ENCODE results near the gene SLIT1.

DNA sequence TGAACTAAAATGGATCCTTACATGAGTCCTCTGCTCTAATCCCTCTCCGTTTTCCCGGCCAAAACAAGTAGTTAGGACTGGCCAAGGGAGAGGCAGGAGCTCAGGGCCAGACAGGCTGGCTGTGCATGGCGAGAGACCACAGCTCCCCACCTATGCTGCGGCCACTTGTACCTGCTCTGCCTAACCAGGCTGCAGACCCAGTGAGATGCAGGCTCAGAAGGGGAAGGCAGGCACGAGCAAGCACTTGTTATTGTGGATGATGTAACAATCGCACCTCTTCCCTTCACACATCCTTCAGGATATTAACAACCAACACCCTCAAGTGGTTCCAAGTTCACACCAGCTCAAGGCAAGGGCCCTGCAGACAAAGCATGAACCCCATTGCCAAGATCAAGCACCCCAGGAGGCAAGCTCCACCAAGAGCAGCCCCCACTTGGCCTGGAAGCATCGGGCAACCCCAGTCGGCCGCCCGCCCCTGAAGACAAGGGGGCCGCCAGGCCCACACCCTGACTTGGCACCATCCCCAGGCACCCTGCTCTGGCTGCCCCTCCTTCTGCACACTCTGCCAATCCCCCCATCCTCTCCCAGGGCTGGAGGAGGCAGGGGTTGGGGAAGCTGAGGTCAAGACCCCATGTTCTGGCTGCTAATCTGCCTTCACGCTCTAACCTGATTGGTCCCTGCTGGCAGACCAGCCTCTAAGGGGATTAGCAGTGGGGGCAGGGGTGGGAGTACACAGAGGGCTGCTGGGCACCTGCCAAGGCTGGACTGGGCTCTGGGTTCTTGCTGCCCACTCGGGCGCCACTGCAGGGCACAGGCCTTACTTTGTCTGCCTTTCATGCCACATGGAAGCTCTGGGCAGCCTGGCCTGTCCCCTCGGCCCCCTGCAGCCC is 111.3 kb downstream of the SLIT1 start:
- TF ChIP-seq, protein P1, sequence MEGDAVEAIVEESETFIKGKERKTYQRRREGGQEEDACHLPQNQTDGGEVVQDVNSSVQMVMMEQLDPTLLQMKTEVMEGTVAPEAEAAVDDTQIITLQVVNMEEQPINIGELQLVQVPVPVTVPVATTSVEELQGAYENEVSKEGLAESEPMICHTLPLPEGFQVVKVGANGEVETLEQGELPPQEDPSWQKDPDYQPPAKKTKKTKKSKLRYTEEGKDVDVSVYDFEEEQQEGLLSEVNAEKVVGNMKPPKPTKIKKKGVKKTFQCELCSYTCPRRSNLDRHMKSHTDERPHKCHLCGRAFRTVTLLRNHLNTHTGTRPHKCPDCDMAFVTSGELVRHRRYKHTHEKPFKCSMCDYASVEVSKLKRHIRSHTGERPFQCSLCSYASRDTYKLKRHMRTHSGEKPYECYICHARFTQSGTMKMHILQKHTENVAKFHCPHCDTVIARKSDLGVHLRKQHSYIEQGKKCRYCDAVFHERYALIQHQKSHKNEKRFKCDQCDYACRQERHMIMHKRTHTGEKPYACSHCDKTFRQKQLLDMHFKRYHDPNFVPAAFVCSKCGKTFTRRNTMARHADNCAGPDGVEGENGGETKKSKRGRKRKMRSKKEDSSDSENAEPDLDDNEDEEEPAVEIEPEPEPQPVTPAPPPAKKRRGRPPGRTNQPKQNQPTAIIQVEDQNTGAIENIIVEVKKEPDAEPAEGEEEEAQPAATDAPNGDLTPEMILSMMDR (conservative IDR thresholded peaks at IDR 0.05; ENCODE audit: low read length), result no peak
- no peak for TF ChIP-seq EZH2phosphoT487 (IDR thresholded peaks at IDR 0.05; ENCODE audit: borderline replicate concordance, low read depth, low read length)
